CD4-positive, alpha-beta T cell treated with Interleukin-21 for 1 hour (primary cell): ENCODE results near the gene TEAD1.
A peak's percentile ranks its signal among the peaks of the same experiment; 100 is the strongest.
"Not testable (repeated sequence)": the region's sequence is repeated elsewhere in the genome, so short reads cannot be mapped to it uniquely, and the experiment has no call there.

Source experiments
- DNase-seq: peaks from one replicate; pipeline ENCODE4 v3.0.0-alpha.2; 2020

The TEAD1 gene

DNA sequence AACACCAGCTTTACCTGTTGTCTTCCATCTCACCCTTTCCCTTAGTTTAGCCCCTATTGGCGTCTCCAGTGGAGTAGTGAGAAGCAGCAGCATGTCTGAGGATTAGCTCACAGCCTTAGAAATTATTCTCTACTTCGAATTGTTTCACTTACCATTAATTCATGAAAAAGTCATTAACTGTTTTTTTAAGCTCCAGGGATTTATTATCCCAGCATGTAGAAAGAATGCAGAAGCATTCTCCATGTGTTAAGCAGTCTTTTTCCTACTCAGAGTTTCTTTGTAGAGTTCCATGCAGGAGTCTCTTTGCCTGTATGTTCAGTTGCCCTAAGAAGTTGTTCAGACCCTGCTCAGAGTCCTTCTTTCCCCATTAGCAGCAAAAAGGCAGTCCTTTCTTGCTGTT lies 197.0 kb downstream of the TEAD1 start:
- no peak for DNase-seq

DNA sequence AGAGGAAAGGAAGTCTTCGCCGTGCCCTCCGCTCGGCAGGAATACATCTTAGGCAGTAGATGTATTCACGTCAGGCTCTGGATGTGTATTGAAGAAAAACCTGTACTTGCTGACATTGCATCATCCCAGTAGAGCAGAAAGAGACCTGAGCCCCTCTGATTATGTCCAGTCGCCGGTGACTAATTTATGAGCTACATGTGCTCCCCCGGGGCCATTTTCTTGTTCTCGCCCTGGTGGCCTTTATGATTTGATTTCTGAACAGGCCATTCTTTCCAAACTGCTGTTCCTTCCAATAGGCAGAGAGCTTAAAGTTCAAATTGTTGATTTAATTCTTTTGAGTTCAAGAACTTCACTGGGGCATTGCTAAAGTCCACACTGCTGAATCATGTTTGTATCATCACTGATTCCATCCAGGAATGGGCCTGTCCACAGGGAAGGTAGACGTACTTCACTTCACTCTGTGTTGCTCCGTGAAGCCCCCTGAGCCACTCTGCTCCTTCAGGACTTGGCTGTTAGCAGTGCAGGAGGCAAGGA lies 197.6 kb downstream of the TEAD1 start:
- DNase-seq, result no peak

DNA sequence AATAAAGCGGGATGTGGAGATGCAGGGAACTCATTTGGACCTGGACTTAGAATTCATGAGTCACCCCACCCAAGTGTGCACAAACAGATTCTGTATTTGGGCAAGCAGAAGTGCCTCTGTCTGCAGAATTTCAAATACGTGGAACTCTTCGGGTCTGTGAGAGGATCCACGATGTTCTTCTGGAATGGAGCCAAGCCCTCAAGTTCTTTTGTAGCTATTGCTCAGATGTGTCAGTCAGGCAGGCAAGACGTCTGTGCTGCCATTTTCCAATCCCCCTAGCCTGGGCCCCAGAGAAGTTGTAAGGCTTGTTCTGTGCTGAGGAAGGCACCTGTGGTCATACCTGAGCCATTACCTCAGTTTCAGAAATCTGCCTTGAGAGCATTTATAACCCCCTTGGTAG lies 202.1 kb downstream of the TEAD1 start:
- DNase-seq, result no peak

DNA sequence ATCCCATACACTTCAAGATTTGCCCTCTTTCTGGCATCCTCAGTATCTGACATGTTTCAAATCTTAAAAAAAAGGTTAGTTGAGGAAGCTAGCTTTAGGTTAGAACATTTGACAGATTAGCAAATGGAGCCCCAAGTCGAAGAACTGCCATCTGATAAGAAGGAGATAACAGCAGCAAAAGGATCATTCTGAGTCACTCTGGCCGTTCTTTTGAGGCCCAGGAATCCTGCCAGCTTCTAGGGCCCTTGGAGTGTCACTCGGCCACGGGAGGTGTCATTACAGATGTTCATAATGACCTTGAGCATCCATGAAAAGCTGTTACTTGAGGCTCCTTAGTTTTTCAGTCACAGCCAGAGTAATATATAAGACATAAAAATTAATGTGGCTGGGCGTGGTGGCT lies 202.8 kb downstream of the TEAD1 start:
- no peak for DNase-seq

DNA sequence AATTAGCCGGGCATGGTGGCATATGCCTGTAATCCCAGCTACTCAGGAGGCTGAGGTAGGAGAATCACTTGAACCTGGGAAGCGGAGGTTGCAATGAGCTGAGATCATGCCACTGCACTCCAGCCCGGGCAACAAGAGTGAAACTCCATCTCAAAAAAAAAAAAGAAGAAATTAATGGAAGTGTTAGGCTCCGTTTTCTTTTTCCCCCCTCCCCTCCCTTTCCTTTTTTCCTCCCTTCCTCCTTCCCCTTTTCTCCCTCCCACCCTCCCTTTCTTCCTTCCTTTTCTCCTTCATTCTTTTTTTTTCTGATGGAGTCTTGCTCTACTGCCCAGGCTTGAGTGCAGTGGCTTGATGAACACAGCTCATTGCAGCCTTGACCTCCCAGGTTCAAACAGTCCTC lies 203.3 kb downstream of the TEAD1 start:
- not testable (repeated sequence) for DNase-seq

DNA sequence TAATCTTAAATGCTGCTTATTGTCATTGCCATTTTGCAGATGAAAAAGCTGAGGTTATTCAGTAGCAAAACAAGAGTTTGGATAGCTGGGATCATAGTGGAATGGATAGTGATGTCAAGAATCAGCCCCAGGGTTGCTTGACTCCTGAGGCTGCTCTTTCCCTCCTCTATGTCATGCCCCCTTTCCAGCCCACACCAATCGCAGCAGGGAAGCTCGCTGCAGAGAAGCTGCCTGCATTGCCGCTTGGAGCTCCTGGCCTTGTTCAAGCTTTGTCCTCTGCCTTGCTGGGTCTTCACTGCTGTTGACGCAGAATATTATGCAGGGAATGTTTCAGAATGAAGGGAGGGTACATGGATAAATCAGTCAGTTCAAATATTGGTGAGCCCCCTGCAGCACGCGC lies 206.1 kb downstream of the TEAD1 start:
- no peak for DNase-seq

DNA sequence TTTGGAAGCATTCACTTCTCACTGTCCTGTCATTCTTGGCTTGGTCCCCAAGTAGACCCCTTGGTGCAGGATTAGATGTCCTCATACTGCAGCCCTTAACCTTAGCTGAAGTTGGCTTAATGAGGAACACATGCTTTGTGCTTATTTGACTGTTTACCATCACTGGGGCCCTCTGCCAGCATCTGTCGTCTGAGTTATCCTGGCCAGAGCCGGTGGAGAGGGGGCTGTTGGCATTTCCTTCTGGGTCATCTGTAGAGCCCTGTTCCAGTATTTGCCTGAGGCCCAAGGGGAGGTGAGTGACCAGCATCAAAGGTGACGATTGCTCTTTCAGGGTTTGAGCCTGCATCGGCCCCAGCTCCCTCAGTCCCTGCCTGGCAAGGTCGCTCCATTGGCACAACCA lies 208.4 kb downstream of the TEAD1 start:
- DNase-seq, result no peak

DNA sequence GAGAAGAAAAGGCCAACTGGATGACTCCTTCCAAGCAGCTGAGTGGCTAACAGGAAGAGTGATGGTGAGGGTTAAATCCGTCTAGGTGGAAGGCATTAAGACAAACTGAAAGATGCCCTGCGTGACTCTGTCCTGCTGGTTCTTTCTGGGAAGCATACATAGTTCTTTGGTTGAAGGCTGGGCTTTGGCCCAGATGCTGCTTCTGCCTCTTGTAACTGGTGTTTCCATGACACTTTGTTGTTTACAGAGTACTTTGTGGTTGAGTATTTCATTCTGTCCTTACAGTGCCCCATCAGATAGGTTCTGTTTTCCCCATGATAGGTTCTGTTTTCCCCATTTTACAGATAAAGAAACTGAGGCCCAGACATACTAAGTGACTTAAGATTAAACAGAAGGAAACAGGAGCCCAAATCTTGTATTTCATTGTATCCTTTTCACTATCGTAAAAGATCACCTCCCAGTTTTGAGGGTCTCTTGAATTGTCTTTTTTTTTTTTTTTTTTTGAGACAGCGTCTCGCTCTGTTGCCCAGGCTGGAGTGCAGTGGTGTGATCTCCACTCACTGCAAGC lies 210.6 kb downstream of the TEAD1 start:
- DNase-seq, result no peak

DNA sequence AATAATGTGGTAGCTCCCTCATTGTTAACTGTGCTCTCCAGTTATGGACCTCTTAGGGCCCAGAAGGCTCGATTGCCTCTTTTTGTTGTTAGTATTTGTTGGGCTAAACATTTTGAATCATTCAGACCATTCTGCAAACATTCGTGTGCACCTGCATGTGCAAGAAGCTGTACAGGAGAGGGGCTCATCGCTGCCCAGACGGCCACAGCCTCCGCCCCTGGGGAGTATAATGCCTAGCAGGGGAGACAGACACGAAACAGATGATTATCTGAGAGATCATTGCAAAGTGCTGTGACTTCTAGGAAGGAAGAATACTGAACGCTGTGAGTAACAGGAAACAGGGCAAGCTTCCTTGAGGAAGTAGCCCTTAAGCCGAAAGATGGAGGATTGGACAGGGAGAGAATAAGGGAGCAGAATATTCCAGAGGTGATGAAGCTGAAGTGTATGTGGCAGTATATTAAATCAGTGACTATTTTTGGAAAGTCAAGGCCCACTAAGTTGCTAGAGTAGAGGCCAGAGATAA lies 211.6 kb downstream of the TEAD1 start:
- no peak for DNase-seq

DNA sequence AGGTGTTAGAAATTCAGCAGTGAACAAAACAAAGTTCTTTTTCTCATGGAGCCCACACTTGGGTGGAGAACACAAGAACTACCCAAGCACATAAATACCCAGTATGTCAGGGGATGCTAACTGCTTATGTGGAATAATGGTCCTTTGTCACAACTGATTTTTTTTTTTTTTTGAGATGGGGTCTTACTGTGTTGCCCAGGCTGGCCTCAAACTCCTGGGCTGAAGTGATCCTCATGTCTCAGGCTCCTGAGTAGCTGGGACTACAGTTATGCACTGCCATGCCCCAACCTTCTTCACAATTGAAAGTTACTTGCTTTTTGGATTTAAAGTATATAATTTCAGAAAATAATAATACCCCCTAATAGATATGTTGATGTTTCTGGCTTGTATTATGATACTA lies 212.3 kb downstream of the TEAD1 start:
- no peak for DNase-seq

DNA sequence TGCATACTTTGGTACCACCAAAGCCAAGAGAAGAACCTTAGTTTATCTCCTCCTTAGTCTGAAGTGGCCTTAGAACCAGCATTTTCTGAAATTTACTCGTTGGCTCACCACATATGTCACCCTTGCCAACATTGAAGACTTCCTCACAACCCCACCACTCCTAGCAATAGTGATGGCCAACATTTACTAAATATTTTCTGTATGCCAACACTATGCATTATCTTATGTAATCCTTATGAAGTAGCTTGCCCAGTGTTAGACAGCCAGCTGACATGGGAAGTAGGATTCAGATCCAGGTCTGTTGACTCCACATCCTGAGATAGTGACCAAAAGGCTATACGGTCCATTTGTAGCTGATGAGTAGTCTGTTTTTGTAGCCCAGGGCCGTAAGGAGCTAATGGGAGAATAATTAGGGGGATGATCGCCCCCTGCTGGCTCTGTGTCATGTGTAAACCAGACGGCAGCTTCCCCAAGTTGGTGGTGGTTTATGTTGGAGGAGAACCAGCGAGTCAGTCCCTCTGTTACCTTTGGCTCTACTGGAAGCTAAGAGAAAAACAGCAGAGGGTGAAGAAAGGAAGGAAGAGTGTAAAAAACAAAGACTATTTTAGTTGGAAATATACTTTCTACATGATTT lies 214.4 kb downstream of the TEAD1 start:
- peak; percentile 55 for DNase-seq

DNA sequence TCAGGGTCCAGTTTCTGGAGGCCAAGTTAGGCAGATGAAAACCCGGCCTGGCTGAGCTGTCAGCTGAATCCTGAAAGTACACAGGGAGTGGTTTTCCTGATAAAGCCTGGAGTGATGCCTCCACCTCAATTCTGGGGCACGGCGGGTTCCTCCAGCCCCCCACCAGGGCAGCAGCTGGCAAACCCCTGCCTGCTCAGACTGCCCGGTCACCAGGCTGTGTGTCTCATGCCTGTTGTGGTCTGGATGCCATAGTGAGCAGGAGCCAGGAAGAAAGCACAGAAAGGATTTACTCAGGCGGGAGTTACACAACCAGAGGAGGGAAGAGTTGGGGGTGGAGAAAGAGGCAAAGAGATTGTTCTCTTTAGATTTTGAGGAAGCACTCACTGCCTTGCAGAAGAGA lies 215.0 kb downstream of the TEAD1 start:
- no peak for DNase-seq

DNA sequence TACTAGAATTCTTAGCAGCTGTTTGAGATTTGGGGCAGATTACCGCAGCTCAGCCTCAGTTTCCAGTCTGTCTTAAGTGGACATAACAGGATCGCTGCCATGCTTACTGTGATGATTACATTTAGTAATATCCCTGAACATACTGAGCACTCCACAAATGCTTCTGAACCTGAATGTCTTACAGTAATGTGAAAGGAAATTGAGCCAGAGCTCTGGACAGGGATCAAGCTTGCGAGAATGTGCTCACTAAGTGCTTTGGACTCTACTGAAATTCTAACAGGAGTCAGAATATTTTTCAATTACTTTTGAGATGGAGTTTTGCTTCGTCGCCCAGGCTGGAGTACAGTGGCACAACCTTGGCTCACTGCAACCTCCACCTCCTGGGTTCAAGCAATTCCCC lies 216.3 kb downstream of the TEAD1 start:
- DNase-seq, result no peak

DNA sequence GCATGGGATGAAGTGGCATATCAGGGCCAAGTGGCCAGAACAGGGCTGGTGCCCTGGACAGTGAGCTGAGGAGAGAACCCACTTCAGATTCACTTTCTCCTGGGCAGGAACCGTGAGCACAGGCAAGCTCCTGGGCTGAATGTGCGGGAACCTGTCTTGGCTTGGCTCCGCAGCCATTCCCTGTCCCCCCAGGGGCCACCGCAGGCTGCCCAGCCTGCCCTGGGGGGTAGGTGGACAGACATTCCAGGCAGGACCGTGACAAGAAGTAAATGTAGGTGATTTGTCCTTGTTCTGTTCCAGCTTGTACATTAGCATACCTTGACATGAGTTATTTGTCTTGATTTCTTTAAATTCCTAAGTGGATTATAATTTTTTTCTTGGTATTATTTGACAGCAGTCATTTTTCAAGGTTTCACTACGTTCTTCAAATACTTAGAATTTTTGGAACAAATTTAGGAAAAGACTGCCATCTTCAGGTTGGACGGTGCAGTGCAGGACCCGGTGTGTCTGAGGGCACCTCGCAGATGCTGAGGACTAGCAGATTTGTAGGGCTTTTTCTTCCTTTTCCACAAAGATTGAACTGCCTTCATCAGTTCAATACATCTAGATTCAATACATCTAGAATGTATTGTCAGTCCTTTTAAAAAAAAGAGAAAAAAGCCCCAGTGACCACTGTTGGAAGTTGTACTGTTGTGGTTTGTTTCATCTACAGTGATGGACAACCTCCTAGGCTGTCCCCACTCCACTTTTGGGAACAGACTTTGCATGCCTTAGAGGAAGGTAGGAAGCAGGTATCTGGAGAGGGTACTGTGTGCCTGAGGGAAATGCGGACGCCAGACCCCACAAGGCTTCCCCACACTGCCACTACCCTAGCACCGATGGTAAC lies 219.8 kb downstream of the TEAD1 start:
- DNase-seq, result peak; percentile 47

DNA sequence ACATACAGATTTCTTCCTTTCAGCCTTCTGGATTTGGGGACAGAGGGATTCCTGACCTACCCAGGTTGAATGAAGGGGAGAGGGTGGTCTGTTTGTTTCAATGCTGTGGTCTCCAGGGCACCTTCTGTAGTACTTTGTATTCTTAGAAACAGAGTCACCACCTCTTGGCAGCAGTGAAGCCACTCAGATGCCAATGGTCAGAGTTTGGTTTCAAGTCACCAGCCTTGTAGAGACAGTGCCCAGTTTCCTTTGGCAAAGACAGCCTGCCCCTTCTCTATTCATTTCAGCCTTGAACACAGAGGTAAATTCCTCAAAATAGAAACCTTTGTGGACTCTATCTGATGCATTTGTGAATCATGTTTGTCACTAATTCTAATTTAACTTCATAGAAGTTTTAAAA lies 223.2 kb downstream of the TEAD1 start:
- no peak for DNase-seq

DNA sequence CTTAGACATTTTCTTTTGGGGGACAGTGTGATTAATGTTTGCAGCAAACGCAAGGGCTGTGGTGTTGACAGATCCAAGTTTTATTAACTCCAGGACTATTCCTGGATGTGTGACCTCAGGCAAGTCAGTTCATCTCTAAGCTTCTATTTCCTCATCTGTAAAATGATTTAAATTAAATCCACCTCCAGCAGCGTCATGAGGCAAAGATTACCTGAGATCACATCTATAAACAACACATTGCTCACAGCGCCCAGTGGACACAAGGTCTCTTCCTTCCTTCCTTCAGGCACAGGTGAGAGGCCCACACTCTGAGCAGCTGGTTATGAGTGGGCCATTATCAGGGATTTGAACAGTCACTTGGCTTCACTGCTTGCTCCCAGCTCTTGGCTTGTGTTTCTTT lies 223.6 kb downstream of the TEAD1 start:
- no peak for DNase-seq

DNA sequence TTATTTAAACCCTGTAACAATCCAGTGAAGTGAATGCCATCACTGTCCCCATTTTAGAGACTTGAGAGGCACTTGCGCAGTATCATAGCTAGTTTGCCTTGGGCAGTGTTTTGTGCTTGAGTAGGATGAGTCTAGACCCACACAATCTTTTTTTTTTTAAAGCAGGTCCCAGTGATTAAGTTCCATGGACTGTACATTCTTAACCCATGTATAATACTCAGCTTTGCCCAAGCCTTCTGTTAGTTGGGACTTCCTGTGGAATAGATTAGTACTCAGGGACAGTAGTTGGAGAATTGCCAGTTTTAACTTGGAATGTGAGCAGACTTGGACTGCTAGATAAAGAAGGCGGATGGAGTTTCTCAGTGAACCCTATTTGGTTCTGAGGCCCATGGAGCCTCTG lies 226.3 kb downstream of the TEAD1 start:
- DNase-seq, result no peak

DNA sequence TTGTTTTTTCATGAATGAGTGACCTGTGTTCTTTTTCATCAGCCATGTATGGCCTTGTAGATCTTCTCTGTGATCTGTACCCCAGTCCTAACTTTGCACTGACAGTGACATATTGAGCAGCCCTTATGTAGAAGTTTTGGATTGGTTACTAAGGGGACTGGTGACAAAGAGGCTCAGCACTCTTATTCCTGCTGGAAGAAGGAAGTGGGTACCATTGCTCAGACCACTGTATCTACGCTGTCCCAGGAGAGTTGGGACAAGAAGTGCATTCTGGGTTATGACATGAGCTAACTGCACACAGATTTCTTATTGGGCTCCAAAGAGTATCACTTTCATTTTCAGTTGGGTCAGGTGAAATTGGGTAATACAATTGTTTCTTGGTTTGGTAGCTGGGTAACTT lies 227.1 kb downstream of the TEAD1 start:
- no peak for DNase-seq

DNA sequence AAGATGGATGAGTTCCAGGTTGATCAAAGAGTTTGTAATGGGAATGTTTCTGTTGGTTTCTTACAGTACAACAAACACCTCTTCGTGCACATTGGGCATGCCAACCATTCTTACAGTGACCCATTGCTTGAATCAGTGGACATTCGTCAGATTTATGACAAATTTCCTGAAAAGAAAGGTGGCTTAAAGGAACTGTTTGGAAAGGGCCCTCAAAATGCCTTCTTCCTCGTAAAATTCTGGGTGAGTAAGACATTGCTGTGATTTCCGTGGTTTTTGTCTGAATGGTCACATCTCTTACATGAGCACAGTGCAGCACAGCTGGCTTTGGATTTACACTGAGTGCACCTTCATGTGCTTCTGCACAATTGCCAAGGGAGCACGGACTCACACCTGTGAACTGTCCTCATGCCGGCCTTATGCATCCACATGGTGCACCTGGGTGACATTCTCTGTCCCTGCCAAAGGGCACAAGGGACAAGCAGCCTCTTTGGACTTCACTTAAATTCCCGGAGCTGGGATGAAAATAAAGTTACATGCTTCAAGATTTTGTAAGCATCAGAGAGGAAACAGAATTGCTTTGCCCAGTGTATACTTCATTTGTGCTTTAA lies 227.8 kb downstream of the TEAD1 start:
- DNase-seq, result no peak

DNA sequence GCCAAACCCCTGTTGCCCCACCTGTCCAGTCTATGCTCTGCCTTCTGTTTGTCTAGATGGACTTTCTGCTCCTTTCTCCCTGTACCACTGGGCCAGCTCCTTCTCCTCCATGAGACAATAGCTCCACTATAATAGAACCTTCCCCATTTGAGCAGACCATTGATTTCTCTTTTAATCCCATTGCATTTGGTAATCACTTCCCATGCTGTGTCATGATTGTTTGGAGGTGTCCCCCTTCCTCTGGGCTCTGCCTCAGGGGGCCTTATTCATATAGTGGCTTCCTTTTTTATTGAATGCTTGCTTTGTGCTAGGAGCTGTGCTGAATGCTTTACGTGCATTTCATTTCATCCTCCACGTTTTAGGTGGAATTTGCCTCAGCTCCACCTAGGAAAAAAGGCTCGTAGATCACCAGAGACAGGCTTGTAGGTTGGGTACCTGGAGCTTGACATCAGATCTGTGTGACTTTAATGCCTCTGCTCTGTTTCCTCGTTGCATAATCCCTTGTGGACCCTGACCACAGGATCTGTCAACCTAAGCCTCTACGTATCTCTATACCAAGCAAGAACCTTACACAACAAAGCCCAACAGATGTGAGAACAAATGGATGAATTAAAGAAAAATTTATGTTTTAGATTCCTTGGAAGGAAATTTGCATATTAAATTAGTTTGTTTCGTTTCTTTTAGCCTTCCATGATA lies 228.7 kb downstream of the TEAD1 start:
- DNase-seq, result no peak

DNA sequence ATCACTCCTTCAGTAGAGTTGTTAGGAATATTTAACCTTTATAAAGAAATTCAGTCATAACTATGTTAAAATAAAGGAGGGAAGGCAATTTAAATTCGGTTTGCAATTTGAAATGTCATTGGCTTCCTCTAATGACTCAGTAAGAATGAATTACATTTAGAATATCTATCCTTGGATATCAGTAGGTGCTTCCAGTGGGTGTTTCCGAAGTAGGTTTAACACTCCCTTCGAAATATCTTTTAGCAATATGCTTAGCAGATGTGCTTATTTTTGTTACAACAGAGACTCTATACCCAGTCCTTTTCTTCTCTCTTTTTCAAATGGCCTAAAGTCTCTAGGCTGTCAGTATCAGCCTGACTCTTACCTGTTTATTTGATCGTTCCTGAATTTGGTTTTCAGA lies 231.2 kb downstream of the TEAD1 start:
- DNase-seq, result no peak

DNA sequence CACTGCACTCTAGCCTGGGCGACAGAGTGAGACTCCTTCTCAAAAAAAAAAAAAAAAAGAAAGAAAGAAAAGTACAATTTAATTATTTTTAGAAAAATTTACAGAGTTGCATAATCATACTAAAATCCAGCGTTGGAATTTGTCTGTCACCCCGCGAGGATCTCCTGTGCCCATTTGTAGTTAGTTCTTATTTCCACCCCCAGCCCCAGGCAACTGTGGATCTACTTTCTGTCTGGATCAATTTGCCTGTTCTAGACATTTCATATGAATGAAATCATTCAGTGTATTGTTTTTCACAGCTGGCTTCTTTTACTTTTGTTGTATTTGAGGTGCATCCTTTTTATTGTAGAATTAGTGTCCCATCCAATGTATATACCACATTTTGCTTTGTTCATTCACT lies 232.3 kb downstream of the TEAD1 start:
- no peak for DNase-seq

DNA sequence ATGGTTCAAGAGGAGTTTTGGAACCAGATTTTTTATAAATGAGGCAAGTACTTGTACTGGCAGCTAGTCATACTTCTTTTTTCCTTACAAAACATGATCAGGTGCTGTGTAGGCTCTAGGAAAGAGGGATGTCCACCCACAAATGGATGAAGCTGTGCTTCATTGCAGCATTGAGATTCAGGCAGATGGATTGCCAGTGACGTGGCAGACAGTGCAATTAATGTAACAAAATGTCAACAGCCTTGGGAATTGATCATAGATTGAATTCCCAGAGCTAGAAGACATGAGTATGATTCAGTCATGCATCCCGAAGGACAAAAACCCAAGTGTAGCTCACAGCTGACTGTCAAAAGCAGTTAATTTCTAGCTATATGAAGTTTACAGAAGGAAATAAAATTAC lies 235.7 kb downstream of the TEAD1 start:
- DNase-seq, result no peak
